Measurements from ENCODE around the gene SLC9B1. TPM values are rescaled to one million over a fixed set of nuclear protein-coding genes. Genes with fewer than 3 reads are reported as not detected.

The SLC9B1 gene
- total and polyA plus RNA-seq, 4 experiments from 2014 or later = 2.0 to 5.2 (median 3.7) TPM

- Histone ChIP-seq H3K4me3 (ENCODE audit: low read length in 2 of 2) (no peak overlapping the region), H3K36me3 (ENCODE audit: insufficient read depth, low read length) (peaks cover 7% of the 10 kb centered on the region)
- CTCF ChIA-PET (ENCODE audit: partially characterized antibody) = no interaction called here
These were observed 7.4 kb upstream of the SLC9B1 start for GRCh38 chr4:103026868-103027267.

DNA sequence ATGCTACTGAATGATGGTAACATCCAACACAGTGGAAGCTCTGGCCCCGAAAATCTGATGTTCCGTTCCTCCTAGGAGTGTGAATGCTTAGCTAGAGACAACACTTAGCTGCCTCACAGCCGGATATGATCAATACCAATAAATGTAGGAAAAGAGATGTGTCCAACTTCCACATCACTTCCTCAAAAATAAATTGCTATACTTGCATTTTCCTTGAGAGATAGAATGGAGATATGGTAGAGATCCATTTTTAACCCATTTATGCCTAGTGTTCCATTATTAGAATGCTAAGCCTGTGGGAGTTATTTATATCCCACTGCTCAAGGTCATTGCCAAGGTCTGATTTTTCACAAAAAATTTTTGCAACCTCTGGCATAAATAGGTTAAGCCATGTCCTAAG, 5.5 kb upstream of the SLC9B1 start:
- Histone ChIP-seq H3K9me3 (ENCODE audit: control insufficient read depth in 1 of 2, low read length in 2 of 2) (no peaks in the 10 kb centered on the region), H3K27ac (ENCODE audit: low read depth, low read length) (no peak overlapping the region), H3K27me3 (ENCODE audit: insufficient read depth, low read length) (no peaks in the 10 kb centered on the region), H3K4me3 (ENCODE audit: low read length in 2 of 2) (no peak overlapping the region), H3K36me3 (ENCODE audit: insufficient read depth, low read length) (no peaks in the 10 kb centered on the region), H3K4me1 (ENCODE audit: insufficient read depth, low read length) (peaks cover 6% of the 10 kb centered on the region)
- Mint-ChIP-seq H3K9me3 (no peaks in the 10 kb centered on the region), H3K36me3 (peaks cover 13 to 15% of the 10 kb centered on the region in 2 donors), H3K4me1 (peaks cover 2 to 6% (median 4%) of the 10 kb centered on the region in 4 donors), H3K4me3 (no peak overlapping the region), H3K27ac (no peak overlapping the region), H3K27me3 (no peaks in the 10 kb centered on the region)
- intact Hi-C loops (cut with micrococcal nuclease) = no loop called here
- POLR2A ChIA-PET (ENCODE audit: partially characterized antibody) = no interaction called here
- no peak for DNase-seq
- CTCF ChIA-PET (ENCODE audit: partially characterized antibody) = interaction anchor here (0.9 to 1.4 kb wide), 2 partner anchors 19 to 74 kb away, joined by 3 read pairs; partner anchors contain the start of gene BDH2

More at GRCh38 chr4:103026868-103027267, 7.4 kb upstream of the SLC9B1 start:
- POLR2A ChIA-PET (ENCODE audit: partially characterized antibody) = no interaction called here
- no peak overlapping the region for H3K27ac ChIP-seq (ENCODE audit: low read depth, low read length)
- H3K27me3 ChIP-seq (ENCODE audit: insufficient read depth, low read length) = no peaks in the 10 kb centered on the region
- H3K9me3 Mint-ChIP-seq = no peaks in the 10 kb centered on the region
- H3K4me1 ChIP-seq (ENCODE audit: insufficient read depth, low read length) = no peaks in the 10 kb centered on the region
- intact Hi-C loops (cut with micrococcal nuclease) = no loop called here
- H3K4me3 Mint-ChIP-seq = no peak overlapping the region
- no peak overlapping the region for H3K27ac Mint-ChIP-seq
- H3K36me3 Mint-ChIP-seq = peaks cover 21 to 27% of the 10 kb centered on the region in 2 donors
- no peaks in the 10 kb centered on the region for H3K27me3 Mint-ChIP-seq
- no peak for DNase-seq
- H3K4me1 Mint-ChIP-seq = no peaks in the 10 kb centered on the region
- no peaks in the 10 kb centered on the region for H3K9me3 ChIP-seq (ENCODE audit: control insufficient read depth in 1 of 2, low read length in 2 of 2)

DNA sequence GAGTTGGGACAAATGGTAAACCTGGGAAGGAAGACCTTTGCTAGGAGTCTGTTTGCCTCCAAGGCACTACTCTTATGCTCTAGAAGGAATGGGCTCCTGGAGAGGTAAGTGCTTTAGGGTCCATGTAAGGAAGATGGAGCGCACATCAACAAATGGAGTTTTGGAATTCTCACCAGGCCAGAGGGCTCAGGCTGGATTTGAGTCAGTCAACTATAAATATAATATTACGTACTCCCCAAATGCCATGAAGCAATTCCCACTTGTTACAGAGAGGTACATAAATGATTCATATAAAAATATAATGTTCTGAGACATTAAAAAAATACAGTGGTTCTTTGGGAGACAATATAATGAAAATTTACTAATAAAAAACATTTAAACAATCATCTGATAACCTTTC, 1.6 kb upstream of the SLC9B1 start:
- no peaks in the 10 kb centered on the region for H3K9me3 ChIP-seq (ENCODE audit: control insufficient read depth in 1 of 2, low read length in 2 of 2)
- peaks cover 7 to 10% of the 10 kb centered on the region in 2 donors for H3K36me3 Mint-ChIP-seq
- no peaks in the 10 kb centered on the region for H3K9me3 Mint-ChIP-seq
- CTCF ChIA-PET (ENCODE audit: partially characterized antibody) = no interaction called here
- no peaks in the 10 kb centered on the region for H3K27me3 ChIP-seq (ENCODE audit: insufficient read depth, low read length)
- no peaks in the 10 kb centered on the region for H3K27me3 Mint-ChIP-seq
- no peak overlapping the region for H3K4me3 Mint-ChIP-seq
- peaks cover 10 to 23% (median 19%) of the 10 kb centered on the region in 4 donors for H3K4me1 Mint-ChIP-seq
- no peaks in the 10 kb centered on the region for H3K36me3 ChIP-seq (ENCODE audit: insufficient read depth, low read length)
- H3K4me1 ChIP-seq (ENCODE audit: insufficient read depth, low read length) = peaks cover 17% of the 10 kb centered on the region
- no peak for DNase-seq
- peak overlapping the region in 4 of 7 donors; percentile 97 to 99 (median 99) for H3K27ac Mint-ChIP-seq
- intact Hi-C loops (cut with micrococcal nuclease) = no loop called here
- no peak overlapping the region for H3K4me3 ChIP-seq (ENCODE audit: low read length in 2 of 2)
- H3K27ac ChIP-seq (ENCODE audit: low read depth, low read length) = no peak overlapping the region
- POLR2A ChIA-PET (ENCODE audit: partially characterized antibody) = interaction anchor here (1.8 kb wide), 1 partner anchor 193 kb away, joined by 17 read pairs; the partner anchor contains the start of gene UBE2D3

- Mint-ChIP-seq H3K9me3 (no peaks in the 10 kb centered on the region), H3K4me1 (peaks cover 10 to 23% (median 19%) of the 10 kb centered on the region in 4 donors), H3K4me3 (peak overlapping the region; percentile 85 to 98 (median 91)), H3K27ac (peak overlapping the region in 6 of 7 donors; percentile 97 to 100 (median 99)), H3K27me3 (no peaks in the 10 kb centered on the region), H3K36me3 (no peaks in the 10 kb centered on the region)
- peak in 3 of 5 donors; percentile 5 to 52 (median 11) for DNase-seq
- H3K9me3 ChIP-seq (ENCODE audit: control insufficient read depth in 1 of 2, low read length in 2 of 2) = no peaks in the 10 kb centered on the region
- ChIA-PET CTCF (ENCODE audit: partially characterized antibody) (interaction anchor here (0.6 to 1.9 kb wide), 2 partner anchors 73 to 588 kb away, joined by 5 read pairs; no protein-coding TSS in a partner anchor), POLR2A (ENCODE audit: partially characterized antibody) (interaction anchor here (1.0 to 1.5 kb wide), 5 partner anchors 10 to 258 kb away, joined by 3 to 11 read pairs (median 4); partner anchors contain the start of genes CISD2, MANBA, SLC9B2 and UBE2D3)
- H3K4me1 ChIP-seq (ENCODE audit: insufficient read depth, low read length) = peaks cover 17% of the 10 kb centered on the region
- peak overlapping the region; percentile 85 for H3K27ac ChIP-seq (ENCODE audit: low read depth, low read length)
- H3K27me3 ChIP-seq (ENCODE audit: insufficient read depth, low read length) = no peaks in the 10 kb centered on the region
- H3K4me3 ChIP-seq (ENCODE audit: low read length in 2 of 2) = peak overlapping the region; percentile 11 to 90
- no peaks in the 10 kb centered on the region for H3K36me3 ChIP-seq (ENCODE audit: insufficient read depth, low read length)
- intact Hi-C loops (cut with micrococcal nuclease) = loop anchor here (1.0 to 10.0 kb wide), 7 partner anchors 58 to 674 kb away; partner anchors contain the start of genes BDH2, CENPE, MANBA and SLC39A8
These were observed 856 bp downstream of the SLC9B1 start for GRCh38 chr4:103018391-103019307.

GRCh38 chr4:103012551-103012950, 7.0 kb downstream of the SLC9B1 start:
- Histone ChIP-seq H3K36me3 (ENCODE audit: insufficient read depth, low read length) (no peaks in the 10 kb centered on the region), H3K27me3 (ENCODE audit: insufficient read depth, low read length) (no peaks in the 10 kb centered on the region), H3K4me3 (ENCODE audit: low read length in 2 of 2) (no peak overlapping the region), H3K27ac (ENCODE audit: low read depth, low read length) (no peak overlapping the region), H3K9me3 (ENCODE audit: control insufficient read depth in 1 of 2, low read length in 2 of 2) (no peaks in the 10 kb centered on the region), H3K4me1 (ENCODE audit: insufficient read depth, low read length) (no peaks in the 10 kb centered on the region)
- ChIA-PET POLR2A (ENCODE audit: partially characterized antibody) (no interaction called here), CTCF (ENCODE audit: partially characterized antibody) (interaction anchor here (3.2 kb wide), 1 partner anchor 564 kb away, joined by 9 read pairs; no protein-coding TSS in a partner anchor)
- Mint-ChIP-seq H3K4me3 (no peak overlapping the region), H3K27ac (peak overlapping the region in 3 of 7 donors; percentile 10 to 30 (median 26)), H3K27me3 (no peaks in the 10 kb centered on the region), H3K4me1 (peaks cover 0 to 2% (median 1%) of the 10 kb centered on the region in 4 donors), H3K9me3 (no peaks in the 10 kb centered on the region), H3K36me3 (no peaks in the 10 kb centered on the region)
- intact Hi-C loops (cut with micrococcal nuclease) = loop anchor here (10.0 kb wide), 1 partner anchor 182 kb away; the partner anchor contains the start of gene CENPE
- DNase-seq = no peak

GRCh38 chr4:103012060-103012459, 7.4 kb downstream of the SLC9B1 start:
- peaks cover 0 to 2% (median 1%) of the 10 kb centered on the region in 4 donors for H3K4me1 Mint-ChIP-seq
- ChIA-PET CTCF (ENCODE audit: partially characterized antibody) (interaction anchor here (3.2 kb wide), 1 partner anchor 564 kb away, joined by 9 read pairs; no protein-coding TSS in a partner anchor), POLR2A (ENCODE audit: partially characterized antibody) (no interaction called here)
- no peak overlapping the region for H3K4me3 Mint-ChIP-seq
- Histone ChIP-seq H3K4me1 (ENCODE audit: insufficient read depth, low read length) (no peaks in the 10 kb centered on the region), H3K4me3 (ENCODE audit: low read length in 2 of 2) (no peak overlapping the region), H3K27me3 (ENCODE audit: insufficient read depth, low read length) (no peaks in the 10 kb centered on the region), H3K36me3 (ENCODE audit: insufficient read depth, low read length) (no peaks in the 10 kb centered on the region), H3K9me3 (ENCODE audit: control insufficient read depth in 1 of 2, low read length in 2 of 2) (no peaks in the 10 kb centered on the region), H3K27ac (ENCODE audit: low read depth, low read length) (no peak overlapping the region)
- no peaks in the 10 kb centered on the region for H3K27me3 Mint-ChIP-seq
- intact Hi-C loops (cut with micrococcal nuclease) = loop anchor here (10.0 kb wide), 1 partner anchor 183 kb away; the partner anchor contains the start of gene CENPE
- H3K27ac Mint-ChIP-seq = peak overlapping the region in 1 of 7 donors; percentile 30
- H3K36me3 Mint-ChIP-seq = no peaks in the 10 kb centered on the region
- no peak for DNase-seq
- H3K9me3 Mint-ChIP-seq = no peaks in the 10 kb centered on the region

Data from CD4-positive, alpha-beta memory T cell (primary cell).